GM23338 (cell line): ENCODE data around the gene COL6A1. TPM values are rescaled to one million over a fixed set of nuclear protein-coding genes. Genes with fewer than 3 reads are reported as not detected.

Experiments
- ATAC-seq: fragments of 200-7000 bp; cut with Tn5 transposase; 3 replicates; pipeline ENCODE4 v1.9.1; 2020
- DNase-seq: peaks from one replicate; pipeline ENCODE4 v3.0.0-alpha.2; 2015; ENCODE audit warnings: low spot score
- H2AFZ ChIP-seq: fragments of 200-600 bp; sonication (generic); 2 replicates; pipeline ENCODE4 v1.8.0; 2016; ENCODE audit warnings: antibody characterized with exemption, mild to moderate bottlenecking, moderate library complexity
- H3F3A ChIP-seq: fragments of 200-600 bp; sonication (generic); replicated peaks from 2 replicates; pipeline ENCODE4 v1.8.0; 2017; ENCODE audit warnings: antibody characterized with exemption, mixed run types, low read depth
- H3K27ac ChIP-seq: fragments of 200-600 bp; sonication (generic); 2 replicates; pipeline ENCODE4 v1.6.1; 2016; ENCODE audit warnings: low read depth
- H3K27me3 ChIP-seq: fragments of 200-600 bp; sonication (generic); 2 replicates; pipeline ENCODE4 v1.8.0; 2016; ENCODE audit warnings: mild to moderate bottlenecking, mixed run types, moderate library complexity; ENCODE audit not compliant: insufficient read depth
- H3K36me3 ChIP-seq: fragments of 200-600 bp; sonication (generic); 2 replicates; pipeline ENCODE4 v1.8.0; 2016; ENCODE audit warnings: mild to moderate bottlenecking; ENCODE audit not compliant: insufficient read depth
- H3K4me1 ChIP-seq: fragments of 200-600 bp; sonication (generic); 2 replicates; pipeline ENCODE4 v1.8.0; 2016; ENCODE audit warnings: mild to moderate bottlenecking, moderate library complexity; ENCODE audit not compliant: insufficient read depth
- H3K4me2 ChIP-seq: fragments of 200-600 bp; sonication (generic); 2 replicates; pipeline ENCODE4 v1.7.1; 2017; ENCODE audit warnings: mixed run types
- H3K4me3 ChIP-seq: fragments of 200-600 bp; sonication (generic); 2 replicates; pipeline ENCODE4 v1.6.1; 2016; ENCODE audit warnings: mixed run types
- H3K79me2 ChIP-seq: fragments of 200-600 bp; sonication (generic); replicated peaks from 2 replicates; pipeline ENCODE4 v1.8.0; 2017; ENCODE audit warnings: mild to moderate bottlenecking; ENCODE audit not compliant: insufficient read depth
- H3K9me2 ChIP-seq: fragments of 200-600 bp; sonication (generic); 2 replicates; pipeline ENCODE4 v1.8.0; 2017; ENCODE audit not compliant: insufficient read depth
- H4K20me1 ChIP-seq: fragments of 200-600 bp; sonication (generic); replicated peaks from 2 replicates; pipeline ENCODE4 v1.8.0; 2017; ENCODE audit warnings: mild to moderate bottlenecking; ENCODE audit not compliant: insufficient read depth
- H3K27ac Mint-ChIP-seq: 2 replicates; pipeline ENCODE4 v1.8.0; 2020; ENCODE audit warnings: inconsistent platforms, mild to moderate bottlenecking, moderate library complexity, mixed read lengths
- H3K27me3 Mint-ChIP-seq: 3 replicates; pipeline ENCODE4 v1.8.0; 2022; ENCODE audit warnings: low read depth, mild to moderate bottlenecking, moderate library complexity, mixed read lengths, inconsistent platforms; ENCODE audit not compliant: insufficient read depth, poor library complexity
- H3K36me3 Mint-ChIP-seq: 3 replicates; pipeline ENCODE4 v1.8.0; 2021; ENCODE audit warnings: low read depth, mild to moderate bottlenecking, inconsistent platforms, moderate library complexity, mixed read lengths
- H3K4me1 Mint-ChIP-seq: 3 replicates; pipeline ENCODE4 v1.8.0; 2020; ENCODE audit warnings: mild to moderate bottlenecking, inconsistent platforms, mixed read lengths
- H3K4me3 Mint-ChIP-seq: 3 replicates; pipeline ENCODE4 v1.8.0; 2021; ENCODE audit warnings: moderate library complexity, mild to moderate bottlenecking, inconsistent platforms, mixed read lengths
- H3K9me3 Mint-ChIP-seq: 3 replicates; pipeline ENCODE4 v1.8.0; 2020; ENCODE audit warnings: moderate library complexity, mild to moderate bottlenecking, inconsistent platforms, mixed read lengths
- CREB1 ChIP-seq: fragments of 250-450 bp; sonication (Bioruptor Pico); IDR thresholded peaks from 2 replicates; pipeline ENCODE4 v1.5.0; 2020; ENCODE audit warnings: low read depth, mild to moderate bottlenecking, moderate library complexity
- CTCF ChIP-seq, 2 experiments: fragments of 200-600 bp in 1 of 2; sonication (generic) in 1 of 2; conservative IDR thresholded peaks; 2 replicates each; pipeline versions ENCODE4 v1.5.1 to v1.6.1; 2016 to 2017; ENCODE audit warnings: antibody characterized with exemption in 2 of 2, low read depth in 2 of 2, mild to moderate bottlenecking in 2 of 2, moderate library complexity in 1 of 2
- ETS1 ChIP-seq: IDR thresholded peaks from 2 replicates; pipeline ENCODE4 v1.6.1; 2016; ENCODE audit warnings: antibody characterized with exemption
- EZH2 ChIP-seq: fragments of 200-600 bp; sonication (generic); IDR thresholded peaks from one replicate; pipeline ENCODE4 v1.8.0; 2017; ENCODE audit warnings: antibody characterized with exemption, mild to moderate bottlenecking, low read depth; ENCODE audit not compliant: unreplicated experiment
- EZH2phosphoT487 ChIP-seq: fragments of 200-600 bp; sonication (generic); IDR thresholded peaks from one replicate; pipeline ENCODE4 v1.8.1; 2018; ENCODE audit warnings: antibody characterized with exemption; ENCODE audit not compliant: unreplicated experiment
- JUNB ChIP-seq: IDR thresholded peaks from one replicate; pipeline ENCODE4 v1.6.1; 2016; ENCODE audit warnings: antibody characterized with exemption; ENCODE audit not compliant: unreplicated experiment
- NANOG ChIP-seq: IDR thresholded peaks from 2 replicates; pipeline ENCODE4 v1.6.1; 2016; ENCODE audit warnings: antibody characterized with exemption, borderline replicate concordance
- STAT1 ChIP-seq: IDR thresholded peaks from one replicate; pipeline ENCODE4 v1.6.1; 2016; ENCODE audit warnings: antibody characterized with exemption; ENCODE audit not compliant: unreplicated experiment
- ZNF114 ChIP-seq: fragments of 250-450 bp; sonication (Bioruptor Pico); IDR thresholded peaks from 2 replicates; pipeline ENCODE4 v1.5.0; 2020; ENCODE audit warnings: mild to moderate bottlenecking, moderate library complexity
- ZNF331 ChIP-seq: fragments of 250-450 bp; sonication (Bioruptor Pico); IDR thresholded peaks from 2 replicates; pipeline ENCODE4 v1.5.0; 2020; ENCODE audit warnings: low read depth, mild to moderate bottlenecking, moderate library complexity
- ZNF462 ChIP-seq: fragments of 250-450 bp; sonication (Bioruptor Pico); IDR thresholded peaks from 2 replicates; pipeline ENCODE4 v1.5.0; 2020; ENCODE audit warnings: mild to moderate bottlenecking, moderate library complexity
- polyA plus RNA-seq: library from polyadenylated mRNA; unstranded; fragments of >200 nt; fragmentation: Nextera tagmentation; extraction: Ambion mirVana; gene quantifications from 2 replicates; pipeline ENCODE4 v1.2.1, GENCODE V29; 2016
- total RNA-seq: library from RNA; depleted of rRNA; stranded (reverse); fragments of >200 nt; shearing (Covaris generic); gene quantifications from 2 replicates; pipeline ENCODE4 v1.2.3, GENCODE V29; 2014

Gene COL6A1
- total and polyA plus RNA-seq, 2 experiments from 2014 or later = 76.0 to 180 TPM

GRCh38 chr21:45971616-45972352 is 9.8 kb upstream of the COL6A1 start (continued):
- TF ChIP-seq ZNF462 (CRISPR knock-in tag) (no peak), CTCF (conservative IDR thresholded peaks at IDR 0.05; ENCODE audit: low read depth in 2 of 2) (no peak), EZH2 (no peak), ETS1 (no peak)

GRCh38 chr21:45972353-45972715 is 9.2 kb upstream of the COL6A1 start:
- ATAC-seq = peak; percentile 3
- no peaks in the 10 kb centered on the region for H3K9me3 Mint-ChIP-seq
- no peak overlapping the region for H3K27ac ChIP-seq
- no peak overlapping the region for H3K27ac Mint-ChIP-seq
- H3K4me1 ChIP-seq = peaks cover 17% of the 10 kb centered on the region
- peak overlapping the region; percentile 53; the same call in 2 of the 3 replicates for H3K4me3 Mint-ChIP-seq
- H3K27me3 Mint-ChIP-seq = peaks cover 17% of the 10 kb centered on the region
- 0 out of 2 replicates have a peak, but pooled peaks cover 2% of the 10 kb centered on the region for H3K79me2 ChIP-seq
- peak overlapping the region; percentile 99 for H3K4me2 ChIP-seq
- no peaks in the 10 kb centered on the region; the same call in 2 of the 3 replicates for H3K36me3 Mint-ChIP-seq
- peaks cover 8% of the 10 kb centered on the region for H3K27me3 ChIP-seq
- peaks cover 11% of the 10 kb centered on the region for H3K4me1 Mint-ChIP-seq
- H2AFZ ChIP-seq = peak overlapping the region; percentile 66; the same call in 1 of the 2 replicates
- no peaks in the 10 kb centered on the region for H3K36me3 ChIP-seq
- 0 out of 2 replicates have a peak, but pooled peaks cover 3% of the 10 kb centered on the region for H3F3A ChIP-seq
- H3K4me3 ChIP-seq = peak overlapping the region; percentile 85
- H3K9me2 ChIP-seq = no peaks in the 10 kb centered on the region
- peak; percentile 59 for DNase-seq
- H4K20me1 ChIP-seq = no peaks in the 10 kb centered on the region
- no peak for TF ChIP-seq EZH2phosphoT487
- TF ChIP-seq EZH2 = no peak
- TF ChIP-seq STAT1 = no peak
- no peak for TF ChIP-seq ZNF331
- no peak for TF ChIP-seq NANOG
- TF ChIP-seq ETS1 = no peak
- no peak for TF ChIP-seq CTCF (conservative IDR thresholded peaks at IDR 0.05; ENCODE audit: low read depth in 2 of 2)
- no peak for TF ChIP-seq ZNF114 (CRISPR knock-in tag)
- no peak for TF ChIP-seq CREB1
- no peak for TF ChIP-seq JUNB
